BJ (cell line): ENCODE data around the gene SRPRA. TPM values are rescaled to one million over a fixed set of nuclear protein-coding genes. Genes with fewer than 3 reads are reported as not detected.

Experiments
- CTCF ChIA-PET: fragments of 350-600 bp; formaldehyde crosslinking; extraction: SDS; loops from one replicate; lab custom pipeline; 2021; ENCODE audit warnings: antibody characterized with exemption, inconsistent platforms; lab: Yijun Ruan, JAX
- POLR2A ChIA-PET: fragments of 300-600 bp; sonication (Branson Sonifier 250); formaldehyde crosslinking; extraction: SDS; loops from one replicate; lab custom pipeline; 2021; ENCODE audit warnings: antibody characterized with exemption; lab: Charles Lee
- DNase-seq: peaks from one replicate; pipeline ENCODE4 v3.0.0-alpha.2; 2011; ENCODE audit warnings: low read depth
- H3K27me3 ChIP-seq: 2 replicates; pipeline ENCODE4 v1.6.0; 2011; ENCODE audit warnings: low read length; ENCODE audit not compliant: control insufficient read depth, insufficient read depth
- H3K36me3 ChIP-seq: 2 replicates; pipeline ENCODE4 v1.5.1; 2011; ENCODE audit warnings: low read length; ENCODE audit not compliant: control insufficient read depth, insufficient read depth
- H3K4me3 ChIP-seq: 2 replicates; pipeline ENCODE4 v1.5.1; 2011; ENCODE audit warnings: low read depth, mild to moderate bottlenecking, control low read depth, low read length
- CTCF ChIP-seq: IDR thresholded peaks from 2 replicates; pipeline ENCODE4 v1.5.1; 2011; ENCODE audit warnings: low read depth, mild to moderate bottlenecking, control low read depth, inconsistent platforms, low read length, moderate library complexity; ENCODE audit not compliant: insufficient read depth
- polyA plus RNA-seq: library from polyadenylated mRNA; depleted of rRNA; stranded (reverse); fragments of >200 nt; gene quantifications from 2 replicates; pipeline ENCODE4 v1.2.3, GENCODE V29; 2011

Gene SRPRA
- polyA plus RNA-seq, 1 experiment = 181 TPM

GRCh38 chr11:126308271-126308671 lies 39.6 kb upstream of the SRPRA start:
- Histone ChIP-seq H3K27me3 (no peaks in the 10 kb centered on the region), H3K4me3 (no peak overlapping the region), H3K36me3 (peaks cover 1% of the 10 kb centered on the region; the same call in 1 of the 2 replicates)
- CTCF ChIA-PET = interaction anchor here (0.7 to 5.2 kb wide), 11 partner anchors 8 to 278 kb away, joined by 3 to 44 read pairs (median 4); partner anchors contain the start of gene ST3GAL4
- TF ChIP-seq CTCF = no peak
- POLR2A ChIA-PET = no interaction called here
- DNase-seq = no peak

- ChIA-PET CTCF (interaction anchor here (0.7 to 5.2 kb wide), 12 partner anchors 9 to 279 kb away, joined by 3 to 44 read pairs (median 4); partner anchors contain the start of gene ST3GAL4), POLR2A (no interaction called here)
- no peak for DNase-seq
- H3K4me3 ChIP-seq = no peak overlapping the region
- no peaks in the 10 kb centered on the region for H3K27me3 ChIP-seq
- TF ChIP-seq CTCF = peak; percentile 63
- H3K36me3 ChIP-seq = peaks cover 1% of the 10 kb centered on the region; the same call in 1 of the 2 replicates
These were observed 39.0 kb upstream of the SRPRA start for GRCh38 chr11:126307706-126308105.

GRCh38 chr11:126305699-126306098 lies 37.0 kb upstream of the SRPRA start:
- ChIA-PET CTCF (interaction anchor here (0.8 to 1.0 kb wide), 2 partner anchors 175 kb away, joined by 3 read pairs; no protein-coding TSS in a partner anchor), POLR2A (no interaction called here)
- no peaks in the 10 kb centered on the region for H3K27me3 ChIP-seq
- no peak for DNase-seq
- no peak for TF ChIP-seq CTCF
- H3K4me3 ChIP-seq = no peak overlapping the region
- peaks cover 1% of the 10 kb centered on the region; the same call in 1 of the 2 replicates for H3K36me3 ChIP-seq

- Histone ChIP-seq H3K36me3 (no peaks in the 10 kb centered on the region), H3K27me3 (no peaks in the 10 kb centered on the region), H3K4me3 (peak overlapping the region; percentile 69)
- CTCF ChIA-PET = interaction anchor here (0.6 to 1.0 kb wide), 4 partner anchors 11 to 177 kb away, joined by 3 to 4 read pairs (median 3); no protein-coding TSS in a partner anchor
- DNase-seq = no peak
- no peak for TF ChIP-seq CTCF
- POLR2A ChIA-PET = interaction anchor here (0.8 kb wide), 1 partner anchor 14 kb away, joined by 4 read pairs; no protein-coding TSS in a partner anchor
These were observed 35.9 kb upstream of the SRPRA start for GRCh38 chr11:126304457-126305075.
